HT-29 (cell line): ENCODE results near the gene SLC4A11. TPM values are rescaled to one million over a fixed set of nuclear protein-coding genes. Genes with fewer than 3 reads are reported as not detected.

Source experiments
- total RNA-seq: library from RNA; depleted of rRNA; stranded (reverse); fragments of >200 nt; shearing (Covaris generic); gene quantifications from 2 replicates; pipeline ENCODE4 v1.2.3, GENCODE V29; 2014; rRNA removed

The SLC4A11 gene
- total RNA-seq, 1 experiment from 2014 or later = 1.8 TPM

Other genes starting within 250 kb of the SLC4A11 start
- not detected in 2 replicates for gene GNRH2, start 195.6 kb downstream of the SLC4A11 start, total RNA-seq
- gene MRPS26, start 193.1 kb downstream of the SLC4A11 start, total RNA-seq = 150 and 154 TPM in 2 replicates
- not detected in 2 replicates for gene OXT, start 167.6 kb downstream of the SLC4A11 start, total RNA-seq
- not detected in 2 replicates for gene AVP, start 154.5 kb downstream of the SLC4A11 start, total RNA-seq
- gene FASTKD5, start 79.3 kb downstream of the SLC4A11 start, total RNA-seq = 11.3 and 11.9 TPM in 2 replicates
- gene UBOX5, start 79.3 kb downstream of the SLC4A11 start, total RNA-seq = 5.0 and 5.4 TPM in 2 replicates
- gene LZTS3, start 65.6 kb downstream of the SLC4A11 start, total RNA-seq = 6.5 and 6.6 TPM in 2 replicates
- 45.8 and 55.5 TPM in 2 replicates for gene DDRGK1, start 34.5 kb downstream of the SLC4A11 start, total RNA-seq
- gene ITPA, start 29.7 kb downstream of the SLC4A11 start, total RNA-seq = 132 and 133 TPM in 2 replicates
- not detected in 2 replicates for gene DNAAF9, start 168.5 kb upstream of the SLC4A11 start, total RNA-seq
- 3.3 and 5.9 TPM in 2 replicates for gene ATRN, start 231.8 kb upstream of the SLC4A11 start, total RNA-seq